HCT116 (cell line): ENCODE data around the gene SHISAL1.

Source experiments
- ATF3 ChIP-seq: IDR thresholded peaks from 2 replicates; pipeline ENCODE4 v1.6.1; 2012
- CTCF ChIP-seq, 3 experiments: fragments of 200-600 bp in 1 of 3; sonication (generic) in 1 of 3; IDR thresholded peaks in 2 of 3; conservative IDR thresholded peaks in 1 of 3; 2 replicates each; pipeline ENCODE4 v1.5.1; 2012 to 2017; ENCODE audit warnings: low read depth in 2 of 3, low read length in 2 of 3, antibody characterized with exemption in 1 of 3, borderline replicate concordance in 1 of 3, control low read depth in 1 of 3, mild to moderate bottlenecking in 1 of 3, mixed read lengths in 1 of 3, mixed run types in 1 of 3, moderate library complexity in 1 of 3; ENCODE audit not compliant: insufficient read depth in 1 of 3
- EZH2phosphoT487 ChIP-seq: fragments of 200-600 bp; IDR thresholded peaks from 2 replicates; pipeline ENCODE4 v1.6.1; 2018; ENCODE audit warnings: antibody characterized with exemption, borderline replicate concordance
- JUND ChIP-seq: IDR thresholded peaks from 2 replicates; pipeline ENCODE4 v1.6.1; 2012
- POLR2A ChIP-seq: IDR thresholded peaks from 2 replicates; pipeline ENCODE4 v1.7.0; 2011; ENCODE audit warnings: borderline replicate concordance; ENCODE audit not compliant: insufficient read depth, insufficient read length; ENCODE audit errors: extremely low read depth
- POLR2AphosphoS5 ChIP-seq: IDR thresholded peaks from 2 replicates; pipeline ENCODE4 v1.6.1; 2011; ENCODE audit warnings: mild to moderate bottlenecking, low read depth, low read length, moderate library complexity
- SIN3A ChIP-seq: IDR thresholded peaks from 2 replicates; pipeline ENCODE4 v1.6.1; 2012; ENCODE audit warnings: low read depth
- SRF ChIP-seq: IDR thresholded peaks from 2 replicates; pipeline ENCODE4 v1.6.1; 2012; ENCODE audit warnings: low read depth
- YY1 ChIP-seq: IDR thresholded peaks from 2 replicates; pipeline ENCODE4 v1.6.1; 2011; ENCODE audit warnings: low read length, low read depth, moderate library complexity, mild to moderate bottlenecking; ENCODE audit not compliant: insufficient replicate concordance; ENCODE audit errors: extremely low read depth

- TF ChIP-seq CTCF (IDR thresholded peaks at IDR 0.05 in 2 of 3, conservative IDR thresholded peaks at IDR 0.05 in 1 of 3; ENCODE audit: borderline replicate concordance in 1 of 3, insufficient read depth in 1 of 3, low read depth in 2 of 3, low read length in 2 of 3) (no peak), EZH2phosphoT487 (no peak), POLR2AphosphoS5 (no peak), YY1 (no peak), POLR2A (no peak), ATF3 (no peak), SRF (no peak), JUND (no peak), SIN3A (no peak)
Measured at GRCh38 chr22:44288913-44289312, 23.8 kb downstream of the SHISAL1 start.
